PC-9 (cell line): Measurements from ENCODE around the gene SYNRG. TPM values are rescaled to one million over a fixed set of nuclear protein-coding genes. Genes with fewer than 3 reads are reported as not detected.

ENCODE experiments used
- BruUV-seq: library from RNA; stranded (reverse); fragments of 400-500 nt; replicated peaks from 2 replicates; lab custom pipeline; 2021; lab: Mats Ljungman, UMichigan
- CTCF ChIA-PET: fragments of 300-600 bp; sonication (Branson Sonifier 250); formaldehyde crosslinking; loops from one replicate; lab custom pipeline; 2022; ENCODE audit warnings: antibody characterized with exemption; lab: Charles Lee
- POLR2A ChIA-PET: fragments of 300-600 bp; sonication (Branson Sonifier 250); formaldehyde crosslinking; loops from one replicate; lab custom pipeline; 2022; ENCODE audit warnings: antibody characterized with exemption; ENCODE audit not compliant: unreplicated experiment; lab: Charles Lee
- DNase-seq, 2 experiments: peaks; one replicate each; pipeline versions ENCODE4 v3.0.0 to v3.0.0-alpha.2; 2015 to 2022; ENCODE audit warnings: mixed read lengths in 1 of 2
- H2AFZ ChIP-seq: fragments of 200-600 bp; sonication (generic); 2 replicates; pipeline ENCODE4 v1.8.1; 2017; ENCODE audit warnings: antibody characterized with exemption
- H3F3A ChIP-seq: fragments of 200-600 bp; sonication (generic); 2 replicates; pipeline ENCODE4 v1.8.1; 2017; ENCODE audit warnings: antibody characterized with exemption, mild to moderate bottlenecking, low read depth; ENCODE audit not compliant: insufficient read depth
- H3K27ac ChIP-seq: fragments of 200-600 bp; sonication (generic); 2 replicates; pipeline ENCODE4 v1.6.1; 2016; ENCODE audit warnings: mixed run types
- H3K27me3 ChIP-seq: fragments of 200-600 bp; sonication (generic); 2 replicates; pipeline ENCODE4 v1.6.1; 2016; ENCODE audit warnings: low read depth, mixed run types; ENCODE audit not compliant: insufficient read depth
- H3K36me3 ChIP-seq: fragments of 200-600 bp; sonication (generic); 2 replicates; pipeline ENCODE4 v1.6.1; 2016; ENCODE audit warnings: low read depth, mixed run types
- H3K4me1 ChIP-seq: fragments of 200-600 bp; sonication (generic); replicated peaks from 2 replicates; pipeline ENCODE4 v1.6.1; 2016; ENCODE audit warnings: mixed run types; ENCODE audit not compliant: insufficient read depth
- H3K4me2 ChIP-seq: fragments of 200-600 bp; sonication (generic); 2 replicates; pipeline ENCODE4 v1.6.1; 2017; ENCODE audit warnings: mixed run types
- H3K4me3 ChIP-seq: fragments of 200-600 bp; sonication (generic); 2 replicates; pipeline ENCODE4 v1.6.1; 2016; ENCODE audit warnings: mixed run types
- H3K79me2 ChIP-seq: fragments of 200-600 bp; sonication (generic); 2 replicates; pipeline ENCODE4 v1.6.1; 2017; ENCODE audit warnings: low read depth, mixed run types
- H3K9me2 ChIP-seq: fragments of 200-600 bp; sonication (generic); 2 replicates; pipeline ENCODE4 v1.8.1; 2017; ENCODE audit warnings: mild to moderate bottlenecking; ENCODE audit not compliant: insufficient read depth
- H3K9me3 ChIP-seq: fragments of 200-600 bp; sonication (generic); 2 replicates; pipeline ENCODE4 v1.8.1; 2016; ENCODE audit warnings: low read depth; ENCODE audit not compliant: insufficient read depth
- H4K20me1 ChIP-seq: fragments of 200-600 bp; sonication (generic); 2 replicates; pipeline ENCODE4 v1.8.1; 2017; ENCODE audit not compliant: insufficient read depth
- EZH2 ChIP-seq: fragments of 200-600 bp; sonication (generic); IDR thresholded peaks from 2 replicates; pipeline ENCODE4 v1.8.0; 2017; ENCODE audit warnings: antibody characterized with exemption, low read depth
- intact Hi-C: fragments of 100-400 bp; cut with micrococcal nuclease; formaldehyde crosslinking; loops from one replicate; pipeline ENCODE4 v1.10.0; 2022; ENCODE audit not compliant: unreplicated experiment
- total RNA-seq: library from RNA; stranded (reverse); gene quantifications from 2 replicates; pipeline ENCODE4 v1.2.3, GENCODE V29; 2021
- TF ChIP-seq, protein P1 (sequence below): fragments of 200-600 bp; sonication (generic); conservative IDR thresholded peaks from 2 replicates; pipeline ENCODE4 v1.6.1; 2017; ENCODE audit warnings: mixed run types, antibody characterized with exemption, mild to moderate bottlenecking, moderate library complexity

The SYNRG gene
- total RNA-seq, 1 experiment from 2014 or later: 28.9 TPM

DNA sequence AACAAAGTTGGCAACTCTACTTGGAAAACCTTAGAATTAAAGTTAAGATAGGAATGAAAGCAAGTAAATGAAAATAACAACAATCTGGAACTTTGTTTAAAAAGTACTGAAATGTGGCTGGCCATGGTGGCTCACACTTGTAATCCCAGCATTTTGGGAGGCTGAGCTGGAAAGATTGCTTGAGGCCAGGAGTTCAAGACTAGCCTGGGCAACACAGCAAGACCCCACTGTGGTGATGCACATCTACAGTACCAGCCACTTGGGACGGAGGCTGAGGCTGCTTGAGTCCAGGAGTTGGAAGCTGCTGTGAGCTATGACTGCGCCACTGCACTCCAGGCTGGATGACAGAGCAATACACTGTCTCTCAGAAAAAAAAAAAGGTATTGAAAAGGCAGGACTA is 51.7 kb downstream of the SYNRG start:
- no peak overlapping the region for H3K4me3 ChIP-seq
- no peaks in the 10 kb centered on the region for H3K9me2 ChIP-seq
- no peaks in the 10 kb centered on the region for H3K27me3 ChIP-seq
- no peaks in the 10 kb centered on the region for H3K4me1 ChIP-seq
- no peaks in the 10 kb centered on the region for H3K9me3 ChIP-seq
- TF ChIP-seq, protein P1, sequence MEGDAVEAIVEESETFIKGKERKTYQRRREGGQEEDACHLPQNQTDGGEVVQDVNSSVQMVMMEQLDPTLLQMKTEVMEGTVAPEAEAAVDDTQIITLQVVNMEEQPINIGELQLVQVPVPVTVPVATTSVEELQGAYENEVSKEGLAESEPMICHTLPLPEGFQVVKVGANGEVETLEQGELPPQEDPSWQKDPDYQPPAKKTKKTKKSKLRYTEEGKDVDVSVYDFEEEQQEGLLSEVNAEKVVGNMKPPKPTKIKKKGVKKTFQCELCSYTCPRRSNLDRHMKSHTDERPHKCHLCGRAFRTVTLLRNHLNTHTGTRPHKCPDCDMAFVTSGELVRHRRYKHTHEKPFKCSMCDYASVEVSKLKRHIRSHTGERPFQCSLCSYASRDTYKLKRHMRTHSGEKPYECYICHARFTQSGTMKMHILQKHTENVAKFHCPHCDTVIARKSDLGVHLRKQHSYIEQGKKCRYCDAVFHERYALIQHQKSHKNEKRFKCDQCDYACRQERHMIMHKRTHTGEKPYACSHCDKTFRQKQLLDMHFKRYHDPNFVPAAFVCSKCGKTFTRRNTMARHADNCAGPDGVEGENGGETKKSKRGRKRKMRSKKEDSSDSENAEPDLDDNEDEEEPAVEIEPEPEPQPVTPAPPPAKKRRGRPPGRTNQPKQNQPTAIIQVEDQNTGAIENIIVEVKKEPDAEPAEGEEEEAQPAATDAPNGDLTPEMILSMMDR: no peak
- TF ChIP-seq EZH2: no peak
- ChIA-PET CTCF (no interaction called here), POLR2A (no interaction called here)
- no peak overlapping the region for H3K27ac ChIP-seq
- intact Hi-C loops: no loop called here
- H3K4me2 ChIP-seq: no peak overlapping the region
- H3K36me3 ChIP-seq: peaks cover 17% of the 10 kb centered on the region
- BruUV-seq: no TSS peak
- no peaks in the 10 kb centered on the region for H3F3A ChIP-seq
- H3K79me2 ChIP-seq: no peaks in the 10 kb centered on the region
- H4K20me1 ChIP-seq: peaks cover 2% of the 10 kb centered on the region; the same call in 1 of the 2 replicates
- no peak for DNase-seq
- no peak overlapping the region for H2AFZ ChIP-seq

DNA sequence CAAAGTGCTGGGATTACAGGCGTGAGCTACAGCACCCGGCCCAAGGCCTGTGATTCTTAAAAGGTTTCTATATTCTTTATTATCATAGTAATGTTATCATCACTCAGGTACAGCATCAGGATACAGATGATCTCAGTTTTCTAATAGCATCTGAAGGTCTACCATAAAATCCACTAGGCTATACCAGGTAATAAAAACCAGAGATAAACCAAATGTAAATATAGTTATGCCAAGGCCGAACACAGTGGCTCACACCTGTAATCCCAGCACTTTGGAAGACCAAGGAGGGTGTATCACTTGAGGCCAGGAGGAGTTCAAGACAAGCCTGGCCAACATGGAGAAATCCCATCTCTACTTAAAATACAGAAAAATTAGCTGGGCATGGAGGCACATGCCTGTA is 53.8 kb downstream of the SYNRG start:
- Histone ChIP-seq H3K4me2 (no peak overlapping the region), H3K27me3 (no peaks in the 10 kb centered on the region), H2AFZ (no peak overlapping the region), H3K9me3 (no peaks in the 10 kb centered on the region), H3F3A (no peaks in the 10 kb centered on the region), H3K4me3 (no peak overlapping the region), H3K27ac (no peak overlapping the region), H3K79me2 (no peaks in the 10 kb centered on the region), H3K4me1 (no peaks in the 10 kb centered on the region), H3K9me2 (no peaks in the 10 kb centered on the region), H3K36me3 (peaks cover 12% of the 10 kb centered on the region; the same call in 1 of the 2 replicates), H4K20me1 (no peaks in the 10 kb centered on the region)
- POLR2A ChIA-PET: interaction anchor here (0.7 kb wide), 1 partner anchor 215 kb away, joined by 8 read pairs; no protein-coding TSS in a partner anchor
- TF ChIP-seq, protein P1: no peak
- no peak for TF ChIP-seq EZH2
- intact Hi-C loops: no loop called here
- BruUV-seq: no TSS peak
- CTCF ChIA-PET: no interaction called here
- DNase-seq: no peak

DNA sequence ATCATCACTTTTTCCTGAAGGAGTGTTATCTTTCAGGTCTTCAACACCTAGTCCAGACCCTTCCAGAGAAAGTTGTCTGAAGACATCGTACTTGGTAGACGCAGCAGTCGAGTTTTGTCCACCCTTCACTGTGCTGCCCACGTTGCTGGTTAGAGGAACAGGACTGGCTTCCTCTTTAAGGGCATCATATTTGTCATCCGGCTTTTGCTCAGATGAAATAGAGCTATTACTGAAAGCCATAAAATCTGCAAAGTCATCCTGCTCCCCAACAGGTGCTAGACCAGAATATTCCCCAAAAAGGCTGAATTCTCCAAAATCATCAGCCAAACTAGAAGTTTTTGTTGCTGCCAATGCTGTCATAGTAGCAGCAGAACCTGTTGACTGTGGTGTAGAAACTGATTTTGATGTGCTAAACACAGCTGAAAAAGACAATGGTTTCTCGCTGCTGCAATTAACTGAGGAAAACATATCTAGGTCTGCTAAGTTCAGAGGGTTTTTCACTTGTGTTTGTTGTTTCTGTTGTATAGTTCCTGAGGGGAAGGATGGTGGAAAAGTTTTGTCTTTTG is 55.7 kb downstream of the SYNRG start:
- intact Hi-C loops: no loop called here
- no peak overlapping the region for H3K4me2 ChIP-seq
- BruUV-seq: no TSS peak
- peaks cover 6% of the 10 kb centered on the region; the same call in 1 of the 2 replicates for H3K36me3 ChIP-seq
- ChIA-PET POLR2A (interaction anchor here (0.6 kb wide), 1 partner anchor 16 kb away, joined by 10 read pairs; no protein-coding TSS in a partner anchor), CTCF (interaction anchor here (0.6 kb wide), 1 partner anchor 950 kb away, joined by 6 read pairs; no protein-coding TSS in a partner anchor)
- no peaks in the 10 kb centered on the region for H3K79me2 ChIP-seq
- H4K20me1 ChIP-seq: no peaks in the 10 kb centered on the region
- H3K9me2 ChIP-seq: no peaks in the 10 kb centered on the region
- TF ChIP-seq, protein P1: no peak
- no peak for TF ChIP-seq EZH2
- no peak overlapping the region for H3K4me3 ChIP-seq
- no peak for DNase-seq
- no peak overlapping the region for H2AFZ ChIP-seq
- no peaks in the 10 kb centered on the region for H3K9me3 ChIP-seq
- H3F3A ChIP-seq: no peaks in the 10 kb centered on the region
- no peaks in the 10 kb centered on the region for H3K27me3 ChIP-seq
- H3K27ac ChIP-seq: no peak overlapping the region
- H3K4me1 ChIP-seq: no peaks in the 10 kb centered on the region
